ENCODE measurements around the gene VPS9D1.
A peak's percentile ranks its signal among the peaks of the same experiment; 100 is the strongest.

Gene VPS9D1, protein sequence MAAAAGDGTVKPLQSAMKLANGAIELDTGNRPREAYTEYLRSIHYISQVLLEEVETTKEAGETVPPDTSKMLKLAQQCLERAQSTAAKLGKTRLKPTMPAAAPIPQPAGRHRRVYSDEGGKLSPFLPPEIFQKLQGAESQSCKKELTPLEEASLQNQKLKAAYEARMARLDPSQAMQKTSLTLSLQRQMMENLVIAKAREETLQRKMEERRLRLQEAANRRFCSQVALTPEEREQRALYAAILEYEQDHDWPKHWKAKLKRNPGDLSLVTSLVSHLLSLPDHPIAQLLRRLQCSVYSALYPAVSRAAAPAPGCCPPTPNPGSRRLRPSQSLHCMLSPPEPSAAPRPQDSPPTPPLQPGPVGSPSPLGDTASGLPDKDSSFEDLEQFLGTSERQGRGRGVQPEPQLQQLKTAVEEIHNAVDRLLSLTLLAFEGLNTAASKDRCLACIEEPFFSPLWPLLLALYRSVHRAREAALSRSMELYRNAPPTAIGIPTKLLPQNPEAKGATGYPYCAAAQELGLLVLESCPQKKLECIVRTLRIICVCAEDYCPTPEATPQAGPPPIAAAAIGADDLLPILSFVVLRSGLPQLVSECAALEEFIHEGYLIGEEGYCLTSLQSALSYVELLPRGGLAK

DNA sequence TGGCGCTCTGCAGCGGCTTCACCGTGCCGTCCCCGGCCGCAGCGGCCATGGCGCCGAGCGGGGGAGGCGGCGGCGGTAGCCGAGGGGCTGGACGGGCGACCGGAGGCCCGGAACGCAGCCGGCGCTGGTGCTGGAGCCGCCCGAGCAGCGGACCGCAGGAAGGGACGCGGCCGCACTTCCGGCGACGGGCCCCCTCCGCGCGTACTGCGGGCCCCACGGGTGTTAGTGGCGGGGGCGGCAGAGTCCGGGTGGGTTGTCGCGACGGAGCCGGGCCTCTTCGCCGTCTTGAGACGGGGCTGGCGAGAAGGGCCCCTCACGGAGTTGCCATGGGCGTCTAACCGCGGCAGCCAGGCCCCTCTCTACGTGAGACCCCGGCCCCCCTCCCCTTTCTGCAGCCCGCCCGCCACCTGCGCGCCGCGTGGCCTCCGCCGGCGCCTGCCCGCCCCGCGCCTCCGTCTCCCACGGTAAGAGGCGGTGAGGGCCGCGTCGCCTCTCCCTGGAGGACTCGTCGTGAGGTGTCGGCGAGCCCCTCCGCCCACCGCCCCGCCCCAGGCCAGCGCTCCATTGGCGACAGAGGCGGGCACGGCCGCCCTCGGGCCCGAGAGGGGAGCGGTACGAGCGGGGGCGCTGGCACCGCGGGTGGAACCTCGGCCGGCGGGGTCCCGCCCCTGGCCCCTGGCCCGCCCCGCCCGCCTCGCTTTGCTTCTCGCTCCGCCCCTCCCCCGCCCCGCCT is at the start of gene VPS9D1, which contains the start of gene ZNF276:
Gene VPS9D1 (minus strand): TSS at position 86 of the 733 bp plus-strand sequence. CDS start 37 bp downstream, at position 49.
Gene ZNF276 (plus strand): TSS at position 725 of the 733 bp plus-strand sequence. CDS start 104 bp downstream, outside the sequence.
- DNase-seq (ENCODE audit: low spot score) = peak; percentile 80

DNA sequence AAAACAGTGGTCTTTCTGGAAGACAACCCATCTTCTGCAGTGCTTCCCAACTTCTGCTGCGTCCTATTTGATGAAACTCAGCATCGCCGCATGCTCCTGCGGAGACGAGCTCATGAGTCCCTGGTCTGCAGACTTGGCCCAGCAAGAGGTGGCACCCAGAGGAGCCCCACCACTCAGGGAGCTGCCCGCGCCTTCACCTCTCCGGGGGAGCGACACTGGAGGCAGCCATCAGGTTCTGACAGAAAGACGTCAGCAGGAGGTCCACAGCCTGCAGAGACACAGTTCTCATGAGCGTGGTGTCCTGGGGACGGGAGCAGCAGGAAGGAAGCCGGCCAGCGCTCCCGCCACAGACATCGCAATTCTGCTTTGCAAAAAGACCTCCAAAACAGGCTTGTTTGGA is 49.7 kb upstream of the VPS9D1 start:
- no peak for DNase-seq (ENCODE audit: low spot score)

DNA sequence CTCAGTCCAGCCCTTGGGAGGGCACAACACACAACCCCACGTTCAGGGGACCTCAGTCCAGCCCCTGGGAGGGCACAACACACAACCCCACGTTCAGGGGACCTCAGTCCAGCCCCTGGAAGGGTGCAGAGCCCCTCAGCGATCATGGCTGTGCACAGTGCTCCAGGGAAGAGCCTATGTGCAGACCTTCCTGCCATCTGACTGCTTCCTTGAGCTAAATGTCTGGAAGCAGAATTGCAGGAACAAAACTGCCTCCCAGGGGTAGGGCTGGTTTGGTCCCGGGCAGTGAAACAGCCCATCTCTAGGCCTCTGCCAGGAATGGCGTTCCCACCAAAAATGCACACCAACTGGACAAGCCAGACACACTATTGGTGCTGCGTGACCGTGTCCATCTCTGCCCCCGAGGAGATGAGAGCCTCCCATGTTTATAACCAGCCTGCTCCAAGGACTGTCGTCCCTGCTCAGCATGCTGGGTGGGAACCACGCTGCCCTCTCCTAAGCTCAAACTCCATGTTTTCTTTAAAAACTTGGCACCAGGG is 44.7 kb upstream of the VPS9D1 start:
- DNase-seq (ENCODE audit: low spot score) = no peak

DNA sequence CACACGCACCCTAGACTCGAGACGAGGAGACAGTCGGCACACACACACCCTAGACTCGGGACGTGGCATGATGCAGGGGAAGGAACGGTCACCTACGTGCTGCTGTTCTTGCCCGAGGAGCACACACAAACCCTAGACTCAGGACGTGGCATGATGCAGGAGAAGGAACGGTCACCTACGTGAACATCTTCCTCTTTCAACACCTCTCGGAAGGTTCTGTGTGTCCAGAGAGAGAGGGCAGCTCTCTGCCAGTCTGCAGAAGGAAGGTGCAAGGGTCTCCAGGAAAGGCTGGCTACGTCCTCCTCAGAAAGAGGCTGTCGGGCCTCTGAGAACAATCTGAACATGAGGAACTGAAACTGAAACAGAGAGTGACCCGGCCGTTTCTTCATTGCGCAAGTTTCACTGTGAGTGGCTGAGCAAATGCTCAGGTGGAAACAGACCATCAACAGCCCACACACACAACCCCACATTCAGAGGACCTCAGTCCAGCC is 44.1 kb upstream of the VPS9D1 start:
- DNase-seq (ENCODE audit: low spot score) = peak; percentile 52

DNA sequence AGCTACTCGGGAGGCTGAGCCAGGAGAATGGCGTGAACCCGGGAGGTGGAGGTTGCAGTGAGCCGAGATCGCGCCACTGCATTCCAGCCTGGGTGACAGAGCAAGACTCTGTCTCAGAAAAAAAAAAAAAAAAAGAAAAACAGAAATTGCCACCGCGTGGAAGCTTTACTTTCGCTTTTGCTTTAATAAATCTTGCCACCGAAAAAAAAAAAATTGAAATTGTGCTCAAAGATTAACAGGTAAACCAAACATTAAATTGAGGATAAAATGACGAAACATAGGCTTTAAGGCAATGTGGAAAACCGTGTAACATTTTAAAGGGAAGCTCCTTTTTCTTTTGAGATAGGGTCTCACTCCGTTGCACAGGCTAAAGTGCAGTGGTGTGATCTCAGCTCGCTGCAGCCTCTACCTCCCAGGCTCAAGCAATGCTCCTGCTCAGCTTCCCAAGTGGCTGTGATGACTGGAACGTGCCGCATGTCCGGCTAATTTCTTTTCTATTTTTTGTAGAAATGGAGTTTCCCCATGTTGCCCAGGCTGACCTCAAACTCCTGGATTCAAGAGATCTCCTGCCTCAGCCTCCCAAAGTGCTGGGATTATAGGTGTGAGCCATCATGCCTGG is 40.7 kb upstream of the VPS9D1 start:
- no peak for DNase-seq (ENCODE audit: low spot score)

DNA sequence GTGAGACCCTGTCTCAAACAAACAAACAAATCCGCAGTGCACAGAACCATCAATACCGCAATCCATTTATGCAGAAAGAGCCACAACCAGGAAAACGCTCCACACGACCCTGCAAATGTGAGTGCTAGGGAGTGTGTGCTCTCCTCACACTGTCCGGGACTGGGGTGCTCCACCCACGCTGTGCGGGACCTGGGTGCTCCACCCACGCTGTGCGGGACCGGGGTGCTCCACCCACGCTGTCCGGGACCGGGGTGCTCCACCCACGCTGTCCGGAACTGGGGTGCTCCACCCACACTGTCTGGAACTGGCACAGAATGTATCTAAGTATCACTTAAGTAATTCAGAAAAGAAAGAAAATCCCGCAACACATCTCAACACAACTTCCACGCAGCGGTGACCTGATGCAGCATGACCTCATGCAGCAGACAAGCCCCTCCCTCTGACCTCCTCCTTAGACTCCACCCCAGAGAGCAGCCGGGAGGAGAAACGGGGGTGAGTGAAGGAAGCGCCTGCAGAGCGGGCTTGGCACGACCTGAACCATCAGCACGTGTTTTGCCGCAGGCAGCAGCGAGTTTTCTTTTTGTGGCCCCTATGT is 39.1 kb upstream of the VPS9D1 start:
- no peak for DNase-seq (ENCODE audit: low spot score)

DNA sequence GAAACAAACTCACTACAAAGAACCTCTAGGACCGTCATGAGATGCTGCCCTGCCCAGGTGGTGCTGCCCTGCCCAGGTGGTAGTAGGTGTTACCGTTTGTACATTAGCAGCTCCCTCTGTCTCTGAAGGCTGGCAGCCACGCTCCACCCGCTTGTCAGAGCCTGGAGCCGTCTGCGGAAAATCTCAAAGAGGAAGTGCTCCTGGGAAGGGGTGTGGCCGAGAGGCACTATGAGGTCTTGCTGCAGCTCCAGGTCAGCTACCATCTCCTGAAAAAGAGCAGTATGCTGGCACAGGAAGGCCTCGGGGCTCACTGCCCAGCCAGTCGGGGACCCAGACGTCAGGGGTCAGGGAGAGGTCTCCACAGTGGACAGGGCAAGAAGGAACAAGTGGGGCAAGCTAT is 28.9 kb upstream of the VPS9D1 start:
- DNase-seq (ENCODE audit: low spot score) = no peak

DNA sequence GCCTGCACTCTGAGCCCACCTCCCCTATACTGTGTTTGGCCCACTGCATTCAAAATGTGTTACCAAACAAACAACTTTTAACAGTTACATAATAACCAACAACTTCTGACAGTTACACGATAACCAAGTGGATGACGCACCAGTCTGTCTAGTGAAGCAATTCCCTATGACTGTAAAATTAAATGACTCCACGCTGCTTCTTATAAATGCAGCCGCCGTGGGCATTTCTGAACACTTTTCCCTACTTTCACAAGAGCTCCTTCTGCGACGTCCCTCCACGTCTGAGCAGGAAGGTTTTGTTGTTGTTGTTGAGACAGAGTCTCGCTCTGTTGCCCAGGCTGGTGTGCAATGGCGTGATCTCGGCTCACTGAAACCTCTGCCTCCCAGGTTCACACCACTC is 28.2 kb upstream of the VPS9D1 start:
- DNase-seq (ENCODE audit: low spot score) = no peak

DNA sequence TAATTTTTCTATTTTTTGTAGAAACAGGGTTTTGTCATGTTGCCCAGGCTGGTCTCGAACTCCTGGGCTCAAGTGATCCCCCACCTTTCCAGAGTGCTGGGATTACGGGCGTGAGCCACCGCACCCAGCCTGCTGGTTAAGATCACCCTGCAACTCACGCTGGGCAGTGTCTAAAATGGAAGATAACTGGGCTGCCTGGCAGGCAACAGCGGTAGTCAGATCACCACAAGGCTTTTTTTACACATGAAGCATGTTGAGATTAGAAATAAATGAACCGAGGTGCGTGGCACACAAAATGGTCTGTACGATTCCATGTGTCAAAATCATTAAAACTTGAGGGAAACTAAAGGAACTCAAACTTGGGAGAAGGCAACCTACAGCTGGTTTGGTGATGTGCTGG is 27.4 kb upstream of the VPS9D1 start:
- no peak for DNase-seq (ENCODE audit: low spot score)

DNA sequence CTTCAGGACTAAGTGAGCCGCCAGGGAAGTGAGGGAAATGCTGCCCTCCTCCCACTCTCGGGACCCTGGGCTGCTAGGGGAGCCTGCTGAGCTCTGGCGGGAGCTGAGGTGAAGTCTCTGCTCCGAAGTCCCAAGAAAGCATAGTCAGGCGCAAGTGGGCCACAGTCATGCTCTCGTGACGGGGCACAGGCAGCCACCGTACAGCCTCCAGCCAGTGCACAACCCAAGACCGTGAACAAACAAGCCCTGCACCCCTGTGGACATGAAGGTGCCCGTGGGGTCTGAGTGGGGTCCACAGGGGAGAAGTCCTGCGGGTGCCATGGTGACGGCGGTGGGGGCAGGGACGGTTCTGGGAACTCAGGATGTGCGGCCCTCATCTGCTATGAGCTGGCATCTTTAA is 25.3 kb upstream of the VPS9D1 start:
- DNase-seq (ENCODE audit: low spot score) = no peak

DNA sequence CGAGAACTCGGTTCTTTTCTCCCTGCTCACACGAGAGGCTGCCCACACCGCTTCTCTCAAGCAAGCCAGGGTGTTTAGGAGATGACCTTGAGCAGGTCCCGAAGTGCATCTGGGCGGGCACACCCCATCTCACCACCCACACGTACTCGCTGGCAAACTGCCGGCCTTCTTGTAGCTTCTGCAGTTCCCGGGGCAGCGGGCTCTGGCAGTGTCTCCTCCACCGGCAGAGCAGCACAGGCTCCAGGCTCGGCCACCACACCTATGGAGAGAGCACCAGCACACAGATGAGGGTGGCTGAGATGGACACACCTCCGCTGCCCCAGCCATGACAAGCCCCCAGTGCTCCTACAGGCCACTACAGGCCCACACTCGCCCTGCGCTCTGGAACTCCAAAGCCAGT is 24.1 kb upstream of the VPS9D1 start:
- no peak for DNase-seq (ENCODE audit: low spot score)

DNA sequence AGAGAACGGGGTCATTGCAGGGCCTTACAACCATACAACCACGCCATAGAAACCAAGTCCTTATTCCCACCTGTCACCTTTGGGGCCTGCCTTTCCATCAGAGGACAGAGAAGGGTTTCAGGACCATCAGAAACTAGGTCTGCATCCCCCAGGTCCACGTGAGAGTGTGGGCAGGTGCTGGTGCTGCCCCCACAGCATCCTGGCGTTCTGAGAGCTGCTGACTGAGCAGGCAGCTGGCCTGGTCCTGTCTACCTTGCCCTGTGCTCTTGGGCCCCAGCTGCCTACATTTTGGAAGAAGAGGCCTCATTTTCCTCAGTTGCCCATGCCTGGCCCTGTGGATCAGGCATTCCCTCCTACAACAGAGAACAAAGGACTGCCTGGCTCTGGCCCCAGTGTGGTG is 22.2 kb upstream of the VPS9D1 start:
- DNase-seq (ENCODE audit: low spot score) = no peak

DNA sequence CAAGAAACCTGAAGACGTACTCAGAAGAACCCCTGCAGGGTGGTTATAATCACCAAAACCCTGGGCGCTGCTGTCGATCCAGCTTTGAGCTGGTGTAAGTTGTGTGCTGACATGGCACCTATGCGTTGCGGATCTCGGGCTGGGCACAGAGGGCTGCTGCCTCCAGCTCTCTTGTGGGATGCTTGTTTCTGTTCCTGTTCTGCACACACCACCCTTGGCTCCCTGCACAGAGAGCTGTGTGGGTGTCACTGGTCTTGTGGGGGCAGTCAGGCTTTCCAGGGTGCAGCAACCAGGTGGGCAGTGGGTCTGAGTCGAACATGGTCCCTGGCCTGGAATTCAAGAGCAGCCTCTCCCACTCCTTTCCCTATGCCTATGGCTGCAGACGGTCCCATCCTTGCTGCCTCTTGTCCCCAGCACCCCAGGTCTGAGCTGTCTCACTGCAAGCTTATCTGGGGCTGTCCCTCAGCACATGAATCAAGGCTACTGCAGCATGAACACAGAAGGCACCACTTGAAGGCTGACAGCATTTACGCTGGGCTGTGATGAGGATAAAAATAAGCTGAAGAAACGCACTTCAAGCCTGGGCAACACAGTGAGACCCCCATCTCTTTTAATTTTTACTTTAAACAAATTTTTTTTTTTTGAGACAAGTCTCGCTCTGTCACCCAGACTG is 20.8 kb upstream of the VPS9D1 start:
- DNase-seq (ENCODE audit: low spot score) = no peak

DNA sequence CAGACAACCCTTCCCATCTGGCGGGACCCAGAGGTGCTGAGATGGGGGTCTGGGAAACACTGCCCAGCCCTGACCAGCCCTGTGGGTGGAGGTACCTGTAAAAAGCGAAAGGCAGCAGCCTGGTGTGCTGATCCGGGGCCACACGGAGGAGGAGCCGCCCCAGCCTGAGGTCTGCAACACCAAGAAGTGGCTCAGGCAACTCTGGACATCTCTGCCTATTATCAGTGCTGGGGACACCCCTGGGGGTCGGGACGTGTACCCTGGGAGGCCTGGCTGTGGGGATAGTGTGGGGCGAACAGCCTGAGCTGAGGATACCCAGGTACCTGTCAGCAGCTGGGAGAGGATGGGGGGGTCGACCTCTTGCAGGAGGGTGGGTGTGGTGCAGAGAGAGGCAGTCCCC is 18.7 kb upstream of the VPS9D1 start:
- DNase-seq (ENCODE audit: low spot score) = no peak

DNA sequence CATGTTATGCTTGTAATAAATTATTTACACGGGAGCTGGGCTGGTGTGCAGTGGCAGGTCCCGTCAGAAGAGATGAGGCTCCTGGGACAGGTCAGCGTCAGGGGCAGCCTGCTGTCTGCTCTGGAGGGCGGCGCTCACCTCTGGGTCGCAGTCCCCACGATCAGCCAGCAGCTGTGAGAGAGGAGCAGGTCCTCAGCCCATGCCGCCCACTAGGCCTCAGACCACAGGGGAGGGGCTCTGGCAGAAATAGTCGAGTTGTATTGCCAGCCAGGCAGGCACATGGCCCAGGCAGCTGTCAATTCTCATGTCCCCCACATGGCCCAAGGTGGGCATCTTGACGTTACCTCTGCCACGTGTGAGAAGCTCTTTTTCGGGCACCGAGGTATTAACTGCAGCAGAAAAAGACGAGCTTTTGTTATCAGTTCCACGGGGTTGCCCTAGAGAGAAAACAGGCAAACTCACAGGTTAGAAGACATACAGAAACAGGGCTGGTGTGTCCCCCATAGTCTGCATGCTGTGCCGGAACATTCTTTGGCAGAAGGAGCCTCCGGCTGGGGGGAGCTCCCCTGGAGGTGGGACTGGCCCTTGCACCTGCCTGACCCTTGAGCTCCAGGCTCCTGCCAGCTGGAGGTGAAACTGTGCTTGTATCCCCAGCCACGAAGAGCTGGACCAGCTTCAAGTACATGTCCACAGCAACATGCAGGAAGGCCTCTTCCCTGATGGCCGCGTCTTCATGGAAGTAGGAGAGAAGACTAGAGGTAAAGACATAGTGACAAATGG is 18.0 kb upstream of the VPS9D1 start:
- DNase-seq (ENCODE audit: low spot score) = no peak

DNA sequence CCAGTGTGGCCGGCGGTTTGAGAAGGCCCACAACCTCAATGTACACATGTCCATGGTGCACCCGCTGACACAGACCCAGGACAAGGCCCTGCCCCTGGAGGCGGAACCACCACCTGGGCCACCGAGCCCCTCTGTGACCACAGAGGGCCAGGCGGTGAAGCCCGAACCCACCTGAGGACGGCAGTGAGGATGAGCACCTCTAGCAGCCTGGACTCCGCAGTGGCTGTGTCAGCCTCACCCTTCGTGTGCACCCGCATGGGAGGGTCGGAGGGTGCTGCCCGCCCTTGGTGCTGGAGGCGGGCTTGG is 17.3 kb upstream of the VPS9D1 start:
- no peak for DNase-seq (ENCODE audit: low spot score)

DNA sequence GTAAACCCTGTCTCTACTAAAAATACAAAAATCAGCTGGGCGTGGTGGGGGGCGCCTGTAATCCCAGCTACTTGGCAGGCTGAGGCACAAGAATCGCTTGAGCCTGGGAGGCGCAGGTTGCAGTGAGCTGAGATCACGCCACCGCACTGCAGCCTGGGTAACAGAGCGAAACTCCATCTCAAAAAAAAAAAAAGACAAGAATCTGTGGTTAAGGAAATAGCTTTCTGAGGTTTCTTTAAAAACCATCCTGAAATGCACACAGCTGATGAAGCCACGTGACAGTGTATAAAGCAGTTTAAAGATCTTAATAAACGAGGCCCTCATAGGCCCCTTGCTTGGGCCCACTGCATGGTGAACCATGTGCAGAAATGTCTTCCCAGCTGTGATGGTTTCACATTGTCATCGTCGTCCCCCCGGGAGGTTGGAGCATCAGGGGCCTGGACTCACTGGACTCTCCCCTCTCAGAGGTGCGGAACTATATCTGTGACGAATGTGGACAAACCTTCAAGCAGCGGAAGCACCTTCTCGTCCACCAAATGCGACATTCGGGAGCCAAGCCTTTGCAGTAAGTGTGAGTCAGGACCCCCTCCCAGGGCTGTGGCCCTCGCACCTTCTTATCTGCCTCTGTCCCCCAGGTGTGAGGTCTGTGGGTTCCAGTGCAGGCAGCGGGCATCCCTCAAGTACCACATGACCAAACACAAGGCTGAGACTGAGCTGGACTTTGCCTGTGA is 16.8 kb upstream of the VPS9D1 start:
- DNase-seq (ENCODE audit: low spot score) = peak; percentile 54

DNA sequence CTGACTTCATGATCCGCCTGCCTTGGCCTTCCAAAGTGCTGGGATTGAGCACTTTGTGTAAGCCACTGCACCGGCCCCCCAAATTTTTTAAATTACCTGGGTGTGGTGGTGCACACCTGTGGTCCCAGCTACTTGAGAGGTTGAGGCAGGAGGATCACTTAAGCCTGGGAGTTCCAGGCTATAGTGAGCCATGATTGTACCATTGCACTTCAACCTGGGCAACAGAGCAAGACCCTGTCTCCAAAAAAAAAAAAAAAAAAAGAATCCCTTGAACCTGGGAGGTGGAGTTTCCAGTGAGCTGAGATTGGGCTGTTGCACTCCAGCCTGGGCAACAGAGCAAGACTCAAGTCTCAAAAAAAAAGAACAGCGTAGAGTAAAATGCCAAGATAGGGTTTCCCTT is 15.9 kb upstream of the VPS9D1 start:
- no peak for DNase-seq (ENCODE audit: low spot score)

DNA sequence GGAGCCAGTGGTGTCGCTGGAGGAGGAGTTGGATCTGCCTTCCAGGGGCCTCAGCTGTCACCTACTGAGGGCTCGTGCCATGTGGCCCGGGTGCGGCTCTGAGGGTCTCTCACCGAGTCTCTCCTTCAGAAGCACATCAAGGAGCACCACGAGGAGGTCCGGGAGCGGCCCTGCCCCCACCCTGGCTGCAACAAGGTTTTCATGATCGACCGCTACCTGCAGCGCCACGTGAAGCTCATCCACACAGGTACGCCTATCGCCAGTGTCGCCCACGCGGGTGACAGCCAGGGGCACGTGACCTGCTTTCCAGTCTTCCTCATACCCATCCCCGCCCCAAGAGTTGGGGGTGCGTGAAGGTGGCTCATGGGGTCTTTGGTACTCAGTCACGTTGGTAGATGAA is 13.1 kb upstream of the VPS9D1 start:
- DNase-seq (ENCODE audit: low spot score) = no peak

DNA sequence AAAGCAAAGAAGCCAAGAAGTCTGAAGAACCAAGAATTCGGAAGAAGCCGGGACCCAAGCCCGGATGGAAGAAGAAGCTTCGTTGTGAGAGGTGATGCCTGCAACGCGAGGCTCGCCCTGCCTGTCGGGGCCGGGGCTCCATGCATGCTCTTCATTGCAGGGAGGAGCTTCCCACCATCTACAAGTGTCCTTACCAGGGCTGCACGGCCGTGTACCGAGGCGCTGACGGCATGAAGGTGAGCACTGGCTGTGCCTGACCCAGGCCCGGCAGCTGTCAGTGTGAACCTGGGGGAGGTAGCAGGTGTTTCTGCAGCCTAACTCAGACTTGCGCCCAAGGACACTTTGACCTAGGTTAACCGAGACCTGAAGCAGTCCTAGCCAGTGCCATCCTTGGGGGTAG is 12.6 kb upstream of the VPS9D1 start:
- no peak for DNase-seq (ENCODE audit: low spot score)

Measured in CD4-positive, alpha-beta T cell treated with Interleukin-6 at 100 ng/mL for 8 hours (primary cell).